ENCODE data around the gene RGS6.

DNA sequence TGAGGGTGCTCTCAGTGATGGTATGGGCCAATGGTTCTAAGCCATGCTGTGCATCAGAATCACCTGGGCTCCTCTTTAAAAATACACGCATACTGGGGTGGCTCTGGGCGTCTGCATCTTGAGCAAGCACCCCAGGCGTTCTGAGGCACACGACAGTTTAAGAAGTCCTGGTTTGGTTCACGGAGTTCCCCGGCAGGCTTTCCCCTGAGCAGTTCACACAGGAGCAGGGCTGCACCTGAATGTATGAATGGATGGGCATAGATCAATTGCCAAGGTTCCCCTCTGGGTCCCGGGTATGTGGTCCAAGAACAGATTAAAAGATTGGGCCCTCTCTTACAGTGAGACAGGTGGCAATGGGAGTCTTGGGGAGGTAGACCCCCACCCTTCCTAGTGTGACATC lies 566.4 kb downstream of the RGS6 start:
- TF ChIP-seq CTCF (conservative IDR thresholded peaks at IDR 0.05; ENCODE audit: low read depth, low read length): no peak
- TF ChIP-seq MXI1 (IDR thresholded peaks at IDR 0.05; ENCODE audit: borderline replicate concordance, low read depth, low read length): no peak
- TF ChIP-seq POLR2A (IDR thresholded peaks at IDR 0.05; ENCODE audit: low read depth, low read length): no peak
- TF ChIP-seq NFE2L2 (IDR thresholded peaks at IDR 0.05; ENCODE audit: low read depth, low read length): no peak
- TF ChIP-seq BHLHE40 (IDR thresholded peaks at IDR 0.05; ENCODE audit: low read depth, low read length): no peak
- no peak for TF ChIP-seq RAD21 (IDR thresholded peaks at IDR 0.05; ENCODE audit: low read length)
- no peak for TF ChIP-seq RFX5 (IDR thresholded peaks at IDR 0.05; ENCODE audit: low read depth, low read length)
